PFSK-1 (cell line): ENCODE data around the gene DPP9.

Experiments
- FOXP2 ChIP-seq: optimal IDR thresholded peaks from 2 replicates; pipeline ENCODE3; 2011; ENCODE audit warnings: borderline replicate concordance, control low read depth, inconsistent platforms; ENCODE audit not compliant: insufficient read depth; ENCODE audit errors: extremely low read length, extremely low read depth
- POLR2AphosphoS5 ChIP-seq: IDR thresholded peaks from 2 replicates; pipeline ENCODE4 v1.6.1; 2012; ENCODE audit warnings: low read depth, mild to moderate bottlenecking, control low read depth, low read length, moderate library complexity
- SIN3A ChIP-seq: IDR thresholded peaks from 2 replicates; pipeline ENCODE4 v1.6.1; 2012; ENCODE audit warnings: mild to moderate bottlenecking, low read length, moderate library complexity, borderline replicate concordance; ENCODE audit not compliant: insufficient read depth
- TAF1 ChIP-seq: IDR thresholded peaks from 2 replicates; pipeline ENCODE4 v1.6.1; 2012; ENCODE audit warnings: low read length, control low read depth, borderline replicate concordance; ENCODE audit not compliant: insufficient read depth
- TF ChIP-seq, protein P1 (sequence below), 2 experiments: IDR thresholded peaks; 2 replicates each; pipeline versions ENCODE4 v1.6.1 to v1.8.0; 2011 to 2012; ENCODE audit warnings: low read depth in 2 of 2, low read length in 2 of 2, control low read depth in 1 of 2, inconsistent platforms in 1 of 2, mild to moderate bottlenecking in 1 of 2, moderate library complexity in 1 of 2; ENCODE audit not compliant: insufficient read depth in 1 of 2

DPP9 gene

DNA sequence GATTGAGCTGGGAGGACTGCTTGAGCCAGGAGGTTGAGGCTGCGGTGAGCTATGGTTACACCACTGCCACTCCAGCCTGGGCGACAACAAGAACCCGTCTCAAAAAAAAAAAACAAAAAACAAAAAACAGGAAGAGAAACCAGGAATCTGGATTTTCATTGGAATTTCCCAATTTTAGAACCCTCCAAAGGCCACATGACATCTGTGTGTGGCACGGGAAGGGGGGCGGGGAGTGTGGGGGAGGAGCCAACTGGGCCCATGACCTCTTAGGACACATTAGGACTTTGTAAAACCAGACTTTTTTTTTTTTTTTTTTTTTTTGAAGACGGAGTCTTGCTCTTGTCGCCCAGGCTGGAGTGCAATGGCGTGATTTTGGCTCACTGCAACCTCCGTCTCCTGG, 32.3 kb downstream of the DPP9 start:
- TF ChIP-seq, protein P1, sequence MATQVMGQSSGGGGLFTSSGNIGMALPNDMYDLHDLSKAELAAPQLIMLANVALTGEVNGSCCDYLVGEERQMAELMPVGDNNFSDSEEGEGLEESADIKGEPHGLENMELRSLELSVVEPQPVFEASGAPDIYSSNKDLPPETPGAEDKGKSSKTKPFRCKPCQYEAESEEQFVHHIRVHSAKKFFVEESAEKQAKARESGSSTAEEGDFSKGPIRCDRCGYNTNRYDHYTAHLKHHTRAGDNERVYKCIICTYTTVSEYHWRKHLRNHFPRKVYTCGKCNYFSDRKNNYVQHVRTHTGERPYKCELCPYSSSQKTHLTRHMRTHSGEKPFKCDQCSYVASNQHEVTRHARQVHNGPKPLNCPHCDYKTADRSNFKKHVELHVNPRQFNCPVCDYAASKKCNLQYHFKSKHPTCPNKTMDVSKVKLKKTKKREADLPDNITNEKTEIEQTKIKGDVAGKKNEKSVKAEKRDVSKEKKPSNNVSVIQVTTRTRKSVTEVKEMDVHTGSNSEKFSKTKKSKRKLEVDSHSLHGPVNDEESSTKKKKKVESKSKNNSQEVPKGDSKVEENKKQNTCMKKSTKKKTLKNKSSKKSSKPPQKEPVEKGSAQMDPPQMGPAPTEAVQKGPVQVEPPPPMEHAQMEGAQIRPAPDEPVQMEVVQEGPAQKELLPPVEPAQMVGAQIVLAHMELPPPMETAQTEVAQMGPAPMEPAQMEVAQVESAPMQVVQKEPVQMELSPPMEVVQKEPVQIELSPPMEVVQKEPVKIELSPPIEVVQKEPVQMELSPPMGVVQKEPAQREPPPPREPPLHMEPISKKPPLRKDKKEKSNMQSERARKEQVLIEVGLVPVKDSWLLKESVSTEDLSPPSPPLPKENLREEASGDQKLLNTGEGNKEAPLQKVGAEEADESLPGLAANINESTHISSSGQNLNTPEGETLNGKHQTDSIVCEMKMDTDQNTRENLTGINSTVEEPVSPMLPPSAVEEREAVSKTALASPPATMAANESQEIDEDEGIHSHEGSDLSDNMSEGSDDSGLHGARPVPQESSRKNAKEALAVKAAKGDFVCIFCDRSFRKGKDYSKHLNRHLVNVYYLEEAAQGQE (IDR thresholded peaks at IDR 0.05; ENCODE audit: insufficient read depth in 1 of 2, low read depth in 2 of 2, low read length in 2 of 2) = no peak
- no peak for TF ChIP-seq FOXP2
- TF ChIP-seq SIN3A = no peak
- no peak for TF ChIP-seq POLR2AphosphoS5
- TF ChIP-seq TAF1 = no peak

- TF ChIP-seq SIN3A (no peak), POLR2AphosphoS5 (no peak), FOXP2 (no peak), TAF1 (no peak)
- TF ChIP-seq, protein P1 (IDR thresholded peaks at IDR 0.05; ENCODE audit: insufficient read depth in 1 of 2, low read depth in 2 of 2, low read length in 2 of 2) = no peak
Observed at GRCh38 chr19:4690361-4690760, 33.3 kb downstream of the DPP9 start.

DNA sequence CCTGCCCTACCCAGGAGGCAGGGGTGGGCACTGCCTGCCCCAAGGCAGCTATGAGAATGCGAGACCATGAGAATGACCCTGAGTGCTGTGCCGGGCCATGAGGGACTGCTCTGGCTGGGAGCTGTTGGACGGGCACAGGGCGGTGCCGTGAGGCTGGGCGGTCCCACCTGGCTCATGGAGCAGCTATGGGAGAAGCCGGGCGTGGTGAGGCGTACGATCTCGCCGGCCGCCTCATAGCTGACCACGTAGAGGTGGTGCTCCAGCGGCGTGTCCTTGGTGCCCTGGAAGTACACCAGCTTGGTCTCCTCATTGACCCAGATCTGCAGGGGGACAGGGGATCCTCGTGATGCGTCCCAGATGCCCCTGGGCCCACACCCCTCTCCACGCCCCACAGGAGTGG, 34.2 kb downstream of the DPP9 start:
- no peak for TF ChIP-seq SIN3A

DNA sequence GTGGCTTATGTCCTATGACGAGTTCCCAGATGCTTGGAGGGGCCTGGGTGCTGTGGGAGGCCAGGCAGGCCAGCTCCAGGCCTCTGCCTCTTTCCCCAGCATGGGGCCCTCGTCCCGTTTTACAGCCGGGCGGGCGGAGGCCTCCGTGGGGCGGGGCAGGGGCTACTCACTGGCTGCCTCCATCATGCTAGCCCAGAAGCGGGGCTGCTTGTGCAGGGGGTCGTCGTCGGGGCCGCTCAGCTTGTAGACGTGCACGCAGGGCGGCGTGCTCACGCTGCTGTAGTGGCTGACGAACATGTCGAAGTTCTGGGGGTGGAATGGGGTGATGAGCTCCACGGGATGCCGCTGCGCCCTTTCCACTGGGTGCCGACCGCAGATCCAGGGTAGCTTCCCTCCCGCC, 35.1 kb downstream of the DPP9 start:
- TF ChIP-seq POLR2AphosphoS5 = no peak
- no peak for TF ChIP-seq SIN3A
- no peak for TF ChIP-seq TAF1

GRCh38 chr19:4687396-4687795, 36.2 kb downstream of the DPP9 start:
- TF ChIP-seq FOXP2 = no peak
- TF ChIP-seq, protein P1 (IDR thresholded peaks at IDR 0.05; ENCODE audit: insufficient read depth in 1 of 2, low read depth in 2 of 2, low read length in 2 of 2) = no peak
- TF ChIP-seq POLR2AphosphoS5 = no peak
- no peak for TF ChIP-seq SIN3A
- no peak for TF ChIP-seq TAF1

GRCh38 chr19:4686700-4687099, 36.9 kb downstream of the DPP9 start:
- TF ChIP-seq TAF1 = no peak
- TF ChIP-seq, protein P1 (IDR thresholded peaks at IDR 0.05; ENCODE audit: insufficient read depth in 1 of 2, low read depth in 2 of 2, low read length in 2 of 2) = no peak
- no peak for TF ChIP-seq SIN3A
- TF ChIP-seq FOXP2 = no peak
- no peak for TF ChIP-seq POLR2AphosphoS5
